Right atrium auricular region (tissue), 2 donors: Measurements from ENCODE around the gene TXNRD1. TPM values are rescaled to one million over a fixed set of nuclear protein-coding genes. Genes with fewer than 3 reads are reported as not detected.

Experiments used
- DNase-seq: peaks from one replicate; pipeline ENCODE4 v3.0.0-alpha.2; 2019; ENCODE audit warnings: low spot score
- H3K27ac ChIP-seq, 2 donors: fragments of 200-600 bp; sonication (generic); 1 replicate in 1 of 2; 2 replicates in 1 of 2; pipeline ENCODE4 v1.5.1; 2016 to 2019
- H3K27me3 ChIP-seq, 2 donors: fragments of 200-600 bp; sonication (generic); one replicate each; pipeline versions ENCODE4 v1.5.1 to v1.6.0; 2017 to 2019
- H3K36me3 ChIP-seq: fragments of 200-600 bp; sonication (generic); one replicate; pipeline ENCODE4 v1.5.1; 2016
- H3K4me1 ChIP-seq, 2 donors: fragments of 200-600 bp; sonication (generic); one replicate each; pipeline versions ENCODE4 v1.5.1 to v1.6.0; 2017 to 2019
- H3K4me3 ChIP-seq, 2 donors: fragments of 200-600 bp; sonication (generic); 1 replicate in 1 of 2; 2 replicates in 1 of 2; pipeline ENCODE4 v1.5.1; 2017 to 2019; ENCODE audit warnings: mild to moderate bottlenecking in 1 of 2, moderate library complexity in 1 of 2
- H3K9me3 ChIP-seq, 2 donors: fragments of 200-600 bp; sonication (generic); one replicate each; pipeline ENCODE4 v1.5.1; 2019
- total RNA-seq, 2 donors: library from RNA; depleted of rRNA; stranded (reverse); fragments of >200 nt; gene quantifications; one replicate each; pipeline ENCODE4 v1.1.0, GENCODE V29; 2016
- TF ChIP-seq, protein P1 (sequence below), 2 donors: fragments of 200-600 bp; sonication (generic); IDR thresholded peaks; one replicate each; pipeline ENCODE4 v1.5.1; 2019; ENCODE audit warnings: antibody characterized with exemption in 2 of 2

TXNRD1 gene
- total RNA-seq, 2 donors from 2014 or later: 191 to 286 TPM

DNA sequence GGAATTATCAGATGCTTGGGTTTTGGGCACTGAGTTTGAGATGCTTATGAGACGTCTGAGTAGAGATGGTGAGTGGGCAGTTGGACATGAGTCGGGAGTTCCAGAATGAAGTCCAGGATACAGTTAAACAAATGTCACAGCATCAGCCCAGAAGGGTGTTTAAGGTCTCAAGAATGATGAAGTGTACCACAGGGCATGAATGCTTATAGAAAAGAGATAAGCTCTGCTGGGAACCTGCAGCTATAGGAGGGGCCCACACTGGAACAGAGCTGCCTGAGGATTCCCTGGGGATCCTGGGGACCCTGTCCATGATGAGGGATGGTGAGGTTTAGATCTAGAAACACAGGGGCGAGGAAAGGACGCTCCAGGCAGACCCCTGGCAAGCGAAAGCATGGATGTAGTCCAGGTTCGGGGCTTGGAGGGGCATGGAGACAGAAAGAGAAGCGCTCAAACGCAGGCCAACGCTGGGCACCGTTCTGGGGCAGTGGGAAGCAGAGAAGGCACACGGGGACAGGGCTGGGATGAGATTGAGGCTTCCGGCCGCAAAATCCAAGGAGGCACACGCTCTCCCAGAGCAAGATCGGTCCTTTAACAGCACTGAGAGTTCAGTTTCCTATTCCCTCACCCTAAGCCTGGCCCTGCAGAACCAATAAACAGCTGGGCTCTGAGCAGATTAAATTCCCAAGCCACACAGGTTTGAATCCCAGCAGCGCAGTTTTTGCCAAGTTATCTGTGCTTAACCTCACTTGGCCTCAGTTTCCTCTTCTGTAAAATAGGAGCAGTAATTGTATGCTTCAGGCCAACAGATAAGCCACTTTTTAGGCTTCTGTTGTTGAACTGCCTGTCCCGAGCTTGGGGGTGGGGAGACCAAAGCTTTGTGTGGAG lies 140.9 kb downstream of the TXNRD1 start:
- peaks cover 0 to 6% of the 10 kb centered on the region in 2 donors for H3K4me1 ChIP-seq
- no peaks in the 10 kb centered on the region for H3K27me3 ChIP-seq
- peaks cover 0 to 12% of the 10 kb centered on the region in 2 donors for H3K9me3 ChIP-seq
- H3K36me3 ChIP-seq: peaks cover 39% of the 10 kb centered on the region
- no peak overlapping the region for H3K4me3 ChIP-seq
- no peak overlapping the region for H3K27ac ChIP-seq
- DNase-seq: peak; percentile 57
- TF ChIP-seq, protein P1, sequence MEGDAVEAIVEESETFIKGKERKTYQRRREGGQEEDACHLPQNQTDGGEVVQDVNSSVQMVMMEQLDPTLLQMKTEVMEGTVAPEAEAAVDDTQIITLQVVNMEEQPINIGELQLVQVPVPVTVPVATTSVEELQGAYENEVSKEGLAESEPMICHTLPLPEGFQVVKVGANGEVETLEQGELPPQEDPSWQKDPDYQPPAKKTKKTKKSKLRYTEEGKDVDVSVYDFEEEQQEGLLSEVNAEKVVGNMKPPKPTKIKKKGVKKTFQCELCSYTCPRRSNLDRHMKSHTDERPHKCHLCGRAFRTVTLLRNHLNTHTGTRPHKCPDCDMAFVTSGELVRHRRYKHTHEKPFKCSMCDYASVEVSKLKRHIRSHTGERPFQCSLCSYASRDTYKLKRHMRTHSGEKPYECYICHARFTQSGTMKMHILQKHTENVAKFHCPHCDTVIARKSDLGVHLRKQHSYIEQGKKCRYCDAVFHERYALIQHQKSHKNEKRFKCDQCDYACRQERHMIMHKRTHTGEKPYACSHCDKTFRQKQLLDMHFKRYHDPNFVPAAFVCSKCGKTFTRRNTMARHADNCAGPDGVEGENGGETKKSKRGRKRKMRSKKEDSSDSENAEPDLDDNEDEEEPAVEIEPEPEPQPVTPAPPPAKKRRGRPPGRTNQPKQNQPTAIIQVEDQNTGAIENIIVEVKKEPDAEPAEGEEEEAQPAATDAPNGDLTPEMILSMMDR (IDR thresholded peaks at IDR 0.05): no peak

DNA sequence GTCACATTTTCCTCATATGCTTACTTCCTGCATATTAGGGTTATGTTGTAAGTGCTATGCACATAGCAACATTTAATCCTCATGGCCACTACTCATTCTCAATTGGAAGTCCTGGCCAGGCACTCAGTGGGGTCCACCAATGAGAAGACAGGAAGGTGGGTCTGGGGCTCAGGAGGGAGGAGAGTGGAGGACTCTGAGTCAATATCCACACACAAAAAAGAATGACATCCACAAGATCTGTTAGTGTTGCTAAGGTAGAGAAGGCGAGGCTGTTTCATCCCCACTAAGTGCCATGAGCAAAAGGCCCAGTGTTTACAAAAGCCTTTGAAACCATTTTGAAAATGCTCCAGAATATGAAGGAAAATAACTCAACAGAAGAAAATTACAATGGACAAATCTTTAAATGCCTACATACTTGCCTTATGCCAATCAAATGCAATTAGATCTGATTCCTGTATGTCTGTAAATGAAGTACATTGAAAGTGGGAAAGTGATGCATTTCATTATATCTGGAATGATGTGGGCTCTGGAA lies 141.9 kb downstream of the TXNRD1 start:
- H3K36me3 ChIP-seq: peaks cover 30% of the 10 kb centered on the region
- no peak overlapping the region for H3K4me3 ChIP-seq
- peaks cover 0 to 12% of the 10 kb centered on the region in 2 donors for H3K9me3 ChIP-seq
- H3K27me3 ChIP-seq: no peaks in the 10 kb centered on the region
- H3K4me1 ChIP-seq: peaks cover 0 to 6% of the 10 kb centered on the region in 2 donors
- no peak overlapping the region for H3K27ac ChIP-seq
- TF ChIP-seq, protein P1 (IDR thresholded peaks at IDR 0.05): no peak
- peak; percentile 58 for DNase-seq

DNA sequence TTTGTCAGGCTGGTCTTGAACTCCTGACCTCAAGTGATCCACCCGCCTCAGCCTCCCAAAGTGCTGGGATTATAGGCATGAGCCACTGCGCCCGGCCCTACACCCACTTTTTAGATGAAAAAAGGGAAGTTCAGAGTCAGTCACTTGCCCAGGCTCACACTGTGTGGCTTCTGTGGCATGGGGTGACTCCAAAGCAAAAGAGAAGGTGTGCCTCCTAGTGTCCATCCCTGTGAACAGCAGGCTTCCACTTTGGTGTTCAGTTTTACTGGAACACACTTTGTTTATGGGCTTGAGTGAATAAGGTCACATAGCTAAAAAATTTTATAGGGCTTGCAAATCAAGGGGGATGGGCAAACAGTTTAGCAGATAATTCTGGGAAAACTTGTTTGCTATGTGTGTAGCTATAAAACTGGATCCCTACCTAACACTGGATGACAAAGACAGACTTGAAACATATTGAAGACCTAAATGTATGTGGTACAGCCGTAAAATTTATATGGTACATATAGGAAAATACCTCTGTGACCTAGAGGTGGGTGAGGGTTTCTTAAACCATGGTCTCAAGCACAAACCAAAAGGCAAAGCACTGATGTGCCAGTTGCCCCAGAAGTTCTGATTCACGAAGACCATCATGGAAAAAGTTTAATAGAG lies 142.9 kb downstream of the TXNRD1 start:
- no peaks in the 10 kb centered on the region for H3K27me3 ChIP-seq
- DNase-seq: no peak
- H3K9me3 ChIP-seq: peaks cover 0 to 12% of the 10 kb centered on the region in 2 donors
- H3K36me3 ChIP-seq: peaks cover 20% of the 10 kb centered on the region
- peaks cover 0 to 6% of the 10 kb centered on the region in 2 donors for H3K4me1 ChIP-seq
- H3K4me3 ChIP-seq: no peak overlapping the region
- TF ChIP-seq, protein P1 (IDR thresholded peaks at IDR 0.05): peak; percentile 73 to 82
- H3K27ac ChIP-seq: no peak overlapping the region

DNA sequence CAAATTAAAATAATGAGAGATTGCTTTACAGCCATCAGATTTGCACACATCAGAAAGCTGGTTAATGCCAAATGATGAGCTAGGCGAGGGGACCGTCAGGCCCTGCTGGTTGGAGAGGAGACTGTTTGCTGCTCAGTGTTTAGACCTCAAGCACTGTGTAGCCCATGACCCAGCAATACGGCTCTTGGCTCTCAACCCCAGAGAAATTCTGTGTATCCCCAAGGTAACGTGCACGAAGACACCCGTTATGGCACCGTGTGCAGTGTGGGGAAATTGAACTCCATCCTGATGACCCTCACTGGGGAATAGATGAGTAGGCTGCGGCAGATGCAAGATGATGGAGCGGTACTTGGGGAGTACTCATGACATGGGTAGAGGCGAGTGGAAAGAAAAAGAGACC lies 143.6 kb downstream of the TXNRD1 start:
- Histone ChIP-seq H3K4me3 (no peak overlapping the region), H3K9me3 (peaks cover 0 to 12% of the 10 kb centered on the region in 2 donors), H3K27me3 (no peaks in the 10 kb centered on the region), H3K4me1 (peaks cover 0 to 6% of the 10 kb centered on the region in 2 donors), H3K27ac (no peak overlapping the region), H3K36me3 (peaks cover 12% of the 10 kb centered on the region)
- DNase-seq: no peak
- TF ChIP-seq, protein P1 (IDR thresholded peaks at IDR 0.05): no peak

DNA sequence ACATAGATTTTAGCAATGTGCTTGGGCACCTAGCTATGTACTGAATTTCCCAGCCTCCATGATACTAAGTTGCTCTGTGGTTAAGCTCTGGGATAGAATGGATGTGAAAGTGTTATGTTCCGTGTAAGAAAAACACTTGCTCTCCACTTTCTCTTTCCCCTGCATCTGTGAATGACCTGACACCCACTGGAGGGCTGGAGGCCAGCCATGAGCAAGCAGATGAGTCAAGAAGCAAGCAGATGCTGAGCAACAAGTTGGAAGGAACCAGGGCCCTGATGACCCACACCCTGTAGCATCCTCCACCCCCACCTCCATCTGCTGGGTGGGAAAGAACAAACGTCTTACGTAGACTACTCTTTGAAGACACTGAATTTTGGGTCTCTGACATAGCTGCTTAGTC lies 144.6 kb downstream of the TXNRD1 start:
- H3K27me3 ChIP-seq: no peaks in the 10 kb centered on the region
- peaks cover 0 to 6% of the 10 kb centered on the region in 2 donors for H3K4me1 ChIP-seq
- no peak overlapping the region for H3K4me3 ChIP-seq
- DNase-seq: no peak
- no peak overlapping the region for H3K27ac ChIP-seq
- peaks cover 0 to 12% of the 10 kb centered on the region in 2 donors for H3K9me3 ChIP-seq
- TF ChIP-seq, protein P1 (IDR thresholded peaks at IDR 0.05): no peak
- peaks cover 3% of the 10 kb centered on the region for H3K36me3 ChIP-seq
